Endothelial cell (in vitro differentiated cells): ENCODE results near the gene DLX3. TPM values are rescaled to one million over a fixed set of nuclear protein-coding genes. Genes with fewer than 3 reads are reported as not detected.

Experiments used
- DNase-seq: peaks from one replicate; pipeline ENCODE4 v3.0.0; 2021; ENCODE audit warnings: low spot score
- H3K27ac Mint-ChIP-seq: one replicate; pipeline ENCODE4 v1.8.0; 2021; ENCODE audit warnings: mixed read lengths, inconsistent platforms; ENCODE audit not compliant: unreplicated experiment
- H3K27me3 Mint-ChIP-seq: one replicate; pipeline ENCODE4 v1.8.0; 2021; ENCODE audit warnings: mild to moderate bottlenecking, moderate library complexity, mixed read lengths, inconsistent platforms; ENCODE audit not compliant: unreplicated experiment
- H3K36me3 Mint-ChIP-seq: one replicate; pipeline ENCODE4 v1.8.0; 2021; ENCODE audit warnings: mild to moderate bottlenecking, low read depth, mixed read lengths, inconsistent platforms; ENCODE audit not compliant: unreplicated experiment
- H3K4me1 Mint-ChIP-seq: one replicate; pipeline ENCODE4 v1.8.0; 2021; ENCODE audit warnings: mild to moderate bottlenecking, mixed read lengths, inconsistent platforms; ENCODE audit not compliant: unreplicated experiment
- H3K4me3 Mint-ChIP-seq: one replicate; pipeline ENCODE4 v1.8.0; 2021; ENCODE audit warnings: mild to moderate bottlenecking, mixed read lengths, inconsistent platforms; ENCODE audit not compliant: unreplicated experiment
- H3K9me3 Mint-ChIP-seq: one replicate; pipeline ENCODE4 v1.8.0; 2021; ENCODE audit warnings: mixed read lengths, inconsistent platforms; ENCODE audit not compliant: unreplicated experiment
- total RNA-seq: library from RNA; stranded (reverse); fragmentation: NEBNext Ultra II Directional; extraction: Animal tissue kit (Norgen Biotek cat#: 25700); gene quantifications from one replicate; pipeline ENCODE4 v1.2.1, GENCODE V29; 2021; ENCODE audit not compliant: unreplicated experiment
- TF ChIP-seq, protein P1 (sequence below): fragments of 200-600 bp; sonication (generic); IDR thresholded peaks from one replicate; pipeline ENCODE4 v1.5.0; 2021; ENCODE audit warnings: antibody characterized with exemption; ENCODE audit not compliant: unreplicated experiment

The DLX3 gene
- total RNA-seq, 1 donor from 2014 or later = 0.13 TPM

GRCh38 chr17:50027881-50028735 lies 33.1 kb upstream of the DLX3 start:
- peak; percentile 36 for DNase-seq
- Mint-ChIP-seq H3K4me1 (peaks cover 9% of the 10 kb centered on the region), H3K36me3 (no peaks in the 10 kb centered on the region), H3K27ac (peak overlapping the region; percentile 34), H3K27me3 (peaks cover 7% of the 10 kb centered on the region), H3K4me3 (no peak overlapping the region), H3K9me3 (no peaks in the 10 kb centered on the region)
- TF ChIP-seq, protein P1, sequence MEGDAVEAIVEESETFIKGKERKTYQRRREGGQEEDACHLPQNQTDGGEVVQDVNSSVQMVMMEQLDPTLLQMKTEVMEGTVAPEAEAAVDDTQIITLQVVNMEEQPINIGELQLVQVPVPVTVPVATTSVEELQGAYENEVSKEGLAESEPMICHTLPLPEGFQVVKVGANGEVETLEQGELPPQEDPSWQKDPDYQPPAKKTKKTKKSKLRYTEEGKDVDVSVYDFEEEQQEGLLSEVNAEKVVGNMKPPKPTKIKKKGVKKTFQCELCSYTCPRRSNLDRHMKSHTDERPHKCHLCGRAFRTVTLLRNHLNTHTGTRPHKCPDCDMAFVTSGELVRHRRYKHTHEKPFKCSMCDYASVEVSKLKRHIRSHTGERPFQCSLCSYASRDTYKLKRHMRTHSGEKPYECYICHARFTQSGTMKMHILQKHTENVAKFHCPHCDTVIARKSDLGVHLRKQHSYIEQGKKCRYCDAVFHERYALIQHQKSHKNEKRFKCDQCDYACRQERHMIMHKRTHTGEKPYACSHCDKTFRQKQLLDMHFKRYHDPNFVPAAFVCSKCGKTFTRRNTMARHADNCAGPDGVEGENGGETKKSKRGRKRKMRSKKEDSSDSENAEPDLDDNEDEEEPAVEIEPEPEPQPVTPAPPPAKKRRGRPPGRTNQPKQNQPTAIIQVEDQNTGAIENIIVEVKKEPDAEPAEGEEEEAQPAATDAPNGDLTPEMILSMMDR = no peak

- no peak for DNase-seq
- Mint-ChIP-seq H3K36me3 (no peaks in the 10 kb centered on the region), H3K4me1 (peaks cover 15% of the 10 kb centered on the region), H3K27me3 (peaks cover 7% of the 10 kb centered on the region), H3K4me3 (no peak overlapping the region), H3K9me3 (no peaks in the 10 kb centered on the region), H3K27ac (no peak overlapping the region)
- TF ChIP-seq, protein P1 = peak; percentile 65
These were observed 32.3 kb upstream of the DLX3 start for GRCh38 chr17:50027172-50027880.

DNA sequence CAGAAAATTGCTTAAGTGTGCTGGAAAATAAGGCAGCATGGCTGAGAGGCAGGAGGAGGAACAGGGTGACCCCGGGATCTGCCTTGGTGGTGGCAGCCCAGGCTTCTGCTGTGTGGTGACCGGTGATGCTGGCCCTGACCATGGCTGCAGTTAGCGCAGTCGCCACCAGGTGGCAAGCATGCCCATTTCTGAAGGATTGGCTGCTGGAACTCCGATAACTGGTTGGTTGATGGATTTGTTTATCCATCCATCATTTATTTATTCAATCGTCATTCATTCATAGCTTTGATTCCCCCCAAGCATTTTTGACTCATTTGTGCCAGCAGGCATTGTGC lies 31.8 kb upstream of the DLX3 start:
- H3K36me3 Mint-ChIP-seq = no peaks in the 10 kb centered on the region
- TF ChIP-seq, protein P1 = peak; percentile 96
- no peak overlapping the region for H3K27ac Mint-ChIP-seq
- peak; percentile 93 for DNase-seq
- no peaks in the 10 kb centered on the region for H3K9me3 Mint-ChIP-seq
- H3K27me3 Mint-ChIP-seq = peaks cover 7% of the 10 kb centered on the region
- H3K4me3 Mint-ChIP-seq = no peak overlapping the region
- peaks cover 20% of the 10 kb centered on the region for H3K4me1 Mint-ChIP-seq

DNA sequence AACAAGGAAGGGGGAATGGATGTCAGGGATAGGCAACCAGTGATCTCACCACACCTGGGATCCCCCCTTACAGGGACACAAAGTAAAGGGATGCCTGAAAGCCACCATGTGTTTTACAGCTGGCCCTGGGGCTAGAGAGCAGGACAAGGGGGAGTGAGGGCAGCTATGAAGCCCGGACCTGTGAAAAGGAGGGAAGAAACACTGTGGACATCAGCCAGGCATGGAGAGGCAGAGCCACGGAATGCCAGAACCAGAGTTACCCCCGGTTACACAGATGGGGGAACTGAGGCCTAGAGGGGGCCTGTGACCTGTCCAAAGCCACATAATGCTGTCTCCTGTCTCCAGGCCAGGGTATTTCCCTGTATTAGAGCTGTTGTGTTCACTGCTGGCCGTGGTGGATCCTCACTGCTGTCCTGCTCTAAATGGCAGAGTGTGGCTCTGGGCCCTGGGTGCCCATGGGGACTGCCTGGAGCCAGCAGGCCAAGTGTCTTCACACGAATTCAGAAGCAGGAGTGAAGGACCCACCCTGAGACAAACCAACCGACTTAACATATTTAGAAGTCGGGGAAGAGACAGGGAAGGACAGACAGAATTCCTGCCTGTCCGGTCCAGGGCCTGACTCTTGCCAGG lies 31.1 kb upstream of the DLX3 start:
- Mint-ChIP-seq H3K9me3 (no peaks in the 10 kb centered on the region), H3K4me3 (no peak overlapping the region), H3K27me3 (peaks cover 7% of the 10 kb centered on the region), H3K27ac (no peak overlapping the region), H3K4me1 (peaks cover 23% of the 10 kb centered on the region), H3K36me3 (no peaks in the 10 kb centered on the region)
- TF ChIP-seq, protein P1 = no peak
- no peak for DNase-seq

DNA sequence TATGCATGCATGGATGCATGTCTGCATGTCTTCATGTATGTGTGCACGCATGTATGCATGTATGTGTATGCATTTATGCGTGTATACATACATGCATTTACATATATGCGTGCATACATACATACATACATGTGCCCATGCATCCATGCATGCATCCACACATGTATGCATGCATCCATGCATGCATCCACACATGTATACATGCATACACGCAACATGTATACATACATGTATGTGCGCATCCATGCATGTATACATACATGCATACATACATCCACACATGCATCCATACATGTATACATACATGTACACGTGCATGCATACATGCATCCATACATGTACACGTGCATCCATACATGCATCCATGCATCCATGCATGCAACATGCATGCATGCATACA lies 29.8 kb upstream of the DLX3 start:
- Mint-ChIP-seq H3K27me3 (peaks cover 5% of the 10 kb centered on the region), H3K27ac (no peak overlapping the region), H3K4me1 (peaks cover 23% of the 10 kb centered on the region)

More for the DNA sequence above, 29.8 kb upstream of the DLX3 start:
- Mint-ChIP-seq H3K4me3 (no peak overlapping the region), H3K36me3 (no peaks in the 10 kb centered on the region), H3K9me3 (no peaks in the 10 kb centered on the region)
- DNase-seq = no peak
- TF ChIP-seq, protein P1 = no peak
